ENCODE data around the gene RNF222. TPM values are rescaled to one million over a fixed set of nuclear protein-coding genes. Genes with fewer than 3 reads are reported as not detected.

RNF222 gene
- polyA plus RNA-seq, 1 of the 3 experiments (the other 2 are of a cell fraction), result not detected

DNA sequence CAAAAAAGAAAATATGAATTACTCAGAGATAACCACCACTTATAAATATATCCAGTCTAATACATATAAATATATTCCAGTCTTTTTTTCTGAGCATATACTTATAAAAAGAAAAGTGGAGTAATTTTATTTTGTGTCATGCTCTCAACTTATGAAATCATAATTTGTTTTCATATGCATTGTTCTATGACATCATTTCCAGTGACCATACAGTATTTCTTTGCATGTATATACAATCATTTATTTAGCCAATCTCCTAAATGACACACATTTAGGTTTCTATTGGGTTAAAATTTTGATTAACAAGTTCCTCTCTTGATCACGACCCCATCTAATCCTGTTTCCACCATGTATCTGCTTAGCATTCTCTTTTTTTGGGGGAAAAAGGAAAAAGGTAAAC lies 21.7 kb upstream of the RNF222 start:
- Histone ChIP-seq H3K27me3 (ENCODE audit: insufficient read depth) (peaks cover 20% of the 10 kb centered on the region; the same call in 1 of the 2 replicates), H3K36me3 (replicated peaks in 1 of 2; ENCODE audit: control insufficient read depth in 1 of 2, insufficient read depth in 2 of 2, low read length in 1 of 2) (no peaks in the 10 kb centered on the region), H4K20me1 (ENCODE audit: insufficient read depth) (no peaks in the 10 kb centered on the region), H3K4me3 (ENCODE audit: low read depth in 2 of 2, low read length in 1 of 2) (no peak overlapping the region), H2AFZ (ENCODE audit: low read depth) (no peak overlapping the region), H3K4me1 (ENCODE audit: control insufficient read depth in 1 of 2, insufficient read depth in 2 of 2, low read depth in 1 of 2, low read length in 1 of 2) (peaks cover 0 to 3% of the 10 kb centered on the region in 2 experiments; a peak in 1 of 4 replicates), H3K4me2 (no peak overlapping the region), H3F3A (replicated peaks; ENCODE audit: insufficient read depth) (no peaks in the 10 kb centered on the region), H3K9ac (no peak overlapping the region), H3K79me2 (ENCODE audit: insufficient read depth) (no peaks in the 10 kb centered on the region), H3K27ac (ENCODE audit: low read depth in 2 of 2, low read length in 1 of 2) (no peak overlapping the region), H3K9me3 (no peaks in the 10 kb centered on the region), H3K9me2 (no peaks in the 10 kb centered on the region)
- ChIA-PET POLR2A (no interaction called here), CTCF (interaction anchor here (0.7 to 3.5 kb wide), 5 partner anchors 9 to 366 kb away, joined by 3 to 19 read pairs (median 14); partner anchors contain the start of gene RPL26)
- WGBS (ENCODE audit: low lambda C conversion rate), result 47% methylated on average over 1 of the region's 1 CpG
- no peak for DNase-seq
- TF ChIP-seq, protein P1, sequence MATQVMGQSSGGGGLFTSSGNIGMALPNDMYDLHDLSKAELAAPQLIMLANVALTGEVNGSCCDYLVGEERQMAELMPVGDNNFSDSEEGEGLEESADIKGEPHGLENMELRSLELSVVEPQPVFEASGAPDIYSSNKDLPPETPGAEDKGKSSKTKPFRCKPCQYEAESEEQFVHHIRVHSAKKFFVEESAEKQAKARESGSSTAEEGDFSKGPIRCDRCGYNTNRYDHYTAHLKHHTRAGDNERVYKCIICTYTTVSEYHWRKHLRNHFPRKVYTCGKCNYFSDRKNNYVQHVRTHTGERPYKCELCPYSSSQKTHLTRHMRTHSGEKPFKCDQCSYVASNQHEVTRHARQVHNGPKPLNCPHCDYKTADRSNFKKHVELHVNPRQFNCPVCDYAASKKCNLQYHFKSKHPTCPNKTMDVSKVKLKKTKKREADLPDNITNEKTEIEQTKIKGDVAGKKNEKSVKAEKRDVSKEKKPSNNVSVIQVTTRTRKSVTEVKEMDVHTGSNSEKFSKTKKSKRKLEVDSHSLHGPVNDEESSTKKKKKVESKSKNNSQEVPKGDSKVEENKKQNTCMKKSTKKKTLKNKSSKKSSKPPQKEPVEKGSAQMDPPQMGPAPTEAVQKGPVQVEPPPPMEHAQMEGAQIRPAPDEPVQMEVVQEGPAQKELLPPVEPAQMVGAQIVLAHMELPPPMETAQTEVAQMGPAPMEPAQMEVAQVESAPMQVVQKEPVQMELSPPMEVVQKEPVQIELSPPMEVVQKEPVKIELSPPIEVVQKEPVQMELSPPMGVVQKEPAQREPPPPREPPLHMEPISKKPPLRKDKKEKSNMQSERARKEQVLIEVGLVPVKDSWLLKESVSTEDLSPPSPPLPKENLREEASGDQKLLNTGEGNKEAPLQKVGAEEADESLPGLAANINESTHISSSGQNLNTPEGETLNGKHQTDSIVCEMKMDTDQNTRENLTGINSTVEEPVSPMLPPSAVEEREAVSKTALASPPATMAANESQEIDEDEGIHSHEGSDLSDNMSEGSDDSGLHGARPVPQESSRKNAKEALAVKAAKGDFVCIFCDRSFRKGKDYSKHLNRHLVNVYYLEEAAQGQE (IDR thresholded peaks at IDR 0.05; ENCODE audit: low read depth, low read length), result no peak
- TF ChIP-seq MEF2A (IDR thresholded peaks at IDR 0.05; ENCODE audit: borderline replicate concordance, low read depth) (no peak), RCOR1 (IDR thresholded peaks at IDR 0.05; ENCODE audit: low read length) (no peak), RAD21 (IDR thresholded peaks at IDR 0.05; ENCODE audit: low read length) (no peak), CHD2 (IDR thresholded peaks at IDR 0.05; ENCODE audit: low read length, partially characterized antibody) (no peak), POLR2AphosphoS5 (IDR thresholded peaks at IDR 0.05; ENCODE audit: low read depth, low read length) (no peak), FOXM1 (IDR thresholded peaks at IDR 0.05; ENCODE audit: low read depth) (no peak), FOSL2 (IDR thresholded peaks at IDR 0.05; ENCODE audit: borderline replicate concordance, low read depth) (no peak), YY1 (IDR thresholded peaks at IDR 0.05; ENCODE audit: low read depth) (no peak), NFIC (IDR thresholded peaks at IDR 0.05; ENCODE audit: borderline replicate concordance) (no peak), RFX5 (IDR thresholded peaks at IDR 0.05; ENCODE audit: low read length) (no peak)
- TF ChIP-seq, protein P2, sequence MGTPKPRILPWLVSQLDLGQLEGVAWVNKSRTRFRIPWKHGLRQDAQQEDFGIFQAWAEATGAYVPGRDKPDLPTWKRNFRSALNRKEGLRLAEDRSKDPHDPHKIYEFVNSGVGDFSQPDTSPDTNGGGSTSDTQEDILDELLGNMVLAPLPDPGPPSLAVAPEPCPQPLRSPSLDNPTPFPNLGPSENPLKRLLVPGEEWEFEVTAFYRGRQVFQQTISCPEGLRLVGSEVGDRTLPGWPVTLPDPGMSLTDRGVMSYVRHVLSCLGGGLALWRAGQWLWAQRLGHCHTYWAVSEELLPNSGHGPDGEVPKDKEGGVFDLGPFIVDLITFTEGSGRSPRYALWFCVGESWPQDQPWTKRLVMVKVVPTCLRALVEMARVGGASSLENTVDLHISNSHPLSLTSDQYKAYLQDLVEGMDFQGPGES (IDR thresholded peaks at IDR 0.05; ENCODE audit: low read depth, low read length), result no peak

DNA sequence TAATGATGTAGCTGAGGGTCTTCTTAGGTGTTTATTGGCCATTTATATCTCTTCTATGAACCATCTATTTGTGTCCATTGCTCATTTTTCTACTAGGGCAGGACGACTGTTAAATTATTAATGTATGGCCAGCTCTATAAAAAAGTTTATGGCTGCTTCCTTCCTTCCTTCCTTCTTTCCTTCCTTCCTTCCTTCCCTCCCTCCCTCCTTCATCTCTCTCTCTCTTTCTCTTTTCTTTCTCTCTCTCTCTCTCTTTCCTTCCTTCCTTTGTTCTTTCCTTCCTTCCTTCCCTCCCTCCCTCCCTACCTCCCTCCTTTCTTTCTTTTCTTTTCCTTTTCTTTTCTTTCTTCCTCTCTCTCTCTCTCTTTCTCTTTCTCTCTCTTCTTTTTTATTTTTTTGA lies 20.8 kb upstream of the RNF222 start:
- H3K4me2 ChIP-seq, result no peak overlapping the region
- no peaks in the 10 kb centered on the region for H3F3A ChIP-seq (replicated peaks; ENCODE audit: insufficient read depth)
- no peaks in the 10 kb centered on the region for H3K9me3 ChIP-seq
- no peak overlapping the region for H3K9ac ChIP-seq
- no peak overlapping the region for H3K4me3 ChIP-seq (ENCODE audit: low read depth in 2 of 2, low read length in 1 of 2)
- no peaks in the 10 kb centered on the region for H3K36me3 ChIP-seq (replicated peaks in 1 of 2; ENCODE audit: control insufficient read depth in 1 of 2, insufficient read depth in 2 of 2, low read length in 1 of 2)
- H3K27me3 ChIP-seq (ENCODE audit: insufficient read depth), result peaks cover 25% of the 10 kb centered on the region; the same call in 1 of the 2 replicates
- H4K20me1 ChIP-seq (ENCODE audit: insufficient read depth), result no peaks in the 10 kb centered on the region
- H2AFZ ChIP-seq (ENCODE audit: low read depth), result no peak overlapping the region
- no peak for DNase-seq
- H3K79me2 ChIP-seq (ENCODE audit: insufficient read depth), result no peaks in the 10 kb centered on the region
- H3K9me2 ChIP-seq, result no peaks in the 10 kb centered on the region
- H3K27ac ChIP-seq (ENCODE audit: low read depth in 2 of 2, low read length in 1 of 2), result no peak overlapping the region
- TF ChIP-seq NFIC (IDR thresholded peaks at IDR 0.05; ENCODE audit: borderline replicate concordance), result no peak
- TF ChIP-seq EZH2phosphoT487 (IDR thresholded peaks at IDR 0.05; ENCODE audit: borderline replicate concordance, low read depth), result no peak
- TF ChIP-seq, protein P2 (IDR thresholded peaks at IDR 0.05; ENCODE audit: low read depth, low read length), result no peak
- TF ChIP-seq GABPA (IDR thresholded peaks at IDR 0.05; ENCODE audit: low read depth), result no peak
- TF ChIP-seq, protein P3, sequence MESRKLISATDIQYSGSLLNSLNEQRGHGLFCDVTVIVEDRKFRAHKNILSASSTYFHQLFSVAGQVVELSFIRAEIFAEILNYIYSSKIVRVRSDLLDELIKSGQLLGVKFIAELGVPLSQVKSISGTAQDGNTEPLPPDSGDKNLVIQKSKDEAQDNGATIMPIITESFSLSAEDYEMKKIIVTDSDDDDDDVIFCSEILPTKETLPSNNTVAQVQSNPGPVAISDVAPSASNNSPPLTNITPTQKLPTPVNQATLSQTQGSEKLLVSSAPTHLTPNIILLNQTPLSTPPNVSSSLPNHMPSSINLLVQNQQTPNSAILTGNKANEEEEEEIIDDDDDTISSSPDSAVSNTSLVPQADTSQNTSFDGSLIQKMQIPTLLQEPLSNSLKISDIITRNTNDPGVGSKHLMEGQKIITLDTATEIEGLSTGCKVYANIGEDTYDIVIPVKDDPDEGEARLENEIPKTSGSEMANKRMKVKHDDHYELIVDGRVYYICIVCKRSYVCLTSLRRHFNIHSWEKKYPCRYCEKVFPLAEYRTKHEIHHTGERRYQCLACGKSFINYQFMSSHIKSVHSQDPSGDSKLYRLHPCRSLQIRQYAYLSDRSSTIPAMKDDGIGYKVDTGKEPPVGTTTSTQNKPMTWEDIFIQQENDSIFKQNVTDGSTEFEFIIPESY (IDR thresholded peaks at IDR 0.05; ENCODE audit: borderline replicate concordance, low read depth), result no peak
- no peak for TF ChIP-seq RCOR1 (IDR thresholded peaks at IDR 0.05; ENCODE audit: low read length)
- TF ChIP-seq SMC3 (IDR thresholded peaks at IDR 0.05; ENCODE audit: low read depth, low read length), result no peak
- no peak for TF ChIP-seq TCF12 (IDR thresholded peaks at IDR 0.05)
- TF ChIP-seq, protein P4, sequence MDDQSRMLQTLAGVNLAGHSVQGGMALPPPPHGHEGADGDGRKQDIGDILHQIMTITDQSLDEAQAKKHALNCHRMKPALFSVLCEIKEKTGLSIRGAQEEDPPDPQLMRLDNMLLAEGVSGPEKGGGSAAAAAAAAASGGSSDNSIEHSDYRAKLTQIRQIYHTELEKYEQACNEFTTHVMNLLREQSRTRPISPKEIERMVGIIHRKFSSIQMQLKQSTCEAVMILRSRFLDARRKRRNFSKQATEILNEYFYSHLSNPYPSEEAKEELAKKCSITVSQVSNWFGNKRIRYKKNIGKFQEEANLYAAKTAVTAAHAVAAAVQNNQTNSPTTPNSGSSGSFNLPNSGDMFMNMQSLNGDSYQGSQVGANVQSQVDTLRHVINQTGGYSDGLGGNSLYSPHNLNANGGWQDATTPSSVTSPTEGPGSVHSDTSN (IDR thresholded peaks at IDR 0.05), result no peak
- no peak for TF ChIP-seq CHD2 (IDR thresholded peaks at IDR 0.05; ENCODE audit: low read length, partially characterized antibody)
- peaks cover 0 to 3% of the 10 kb centered on the region in 2 experiments; a peak in 1 of 4 replicates for H3K4me1 ChIP-seq (ENCODE audit: control insufficient read depth in 1 of 2, insufficient read depth in 2 of 2, low read depth in 1 of 2, low read length in 1 of 2)
- ChIA-PET POLR2A (no interaction called here), CTCF (interaction anchor here (1.1 to 1.5 kb wide), 2 partner anchors 327 to 367 kb away, joined by 4 read pairs; no protein-coding TSS in a partner anchor)
- WGBS (ENCODE audit: low lambda C conversion rate), result 40% methylated on average over 1 of the region's 1 CpG

All from SK-N-SH (cell line).